ENCODE data around the gene CYFIP2. TPM values are rescaled to one million over a fixed set of nuclear protein-coding genes. Genes with fewer than 3 reads are reported as not detected.

Gene CYFIP2
- total and polyA plus RNA-seq, 10 of the 15 experiments (the other 5 are each of a cell fraction or from before 2014, with no cell fraction given), result 43.4 to 173 (median 96.0) TPM

GRCh38 chr5:157431544-157432200, 165.7 kb downstream of the CYFIP2 start (continued):
- TF ChIP-seq ZNF592 (IDR thresholded peaks at IDR 0.05), result no peak
- no peak for TF ChIP-seq CBX5 (IDR thresholded peaks at IDR 0.05; ENCODE audit: low read depth)
- TF ChIP-seq E4F1 (IDR thresholded peaks at IDR 0.05; ENCODE audit: borderline replicate concordance, partially characterized antibody), result no peak
